Activated naive CD4-positive, alpha-beta T cell treated with anti-CD3 and anti-CD28 coated beads for 36 hours (primary cell): ENCODE results near the gene LOXL1. TPM values are rescaled to one million over a fixed set of nuclear protein-coding genes. Genes with fewer than 3 reads are reported as not detected.

Experiments
- CTCF ChIA-PET: fragments of 350-600 bp; sonication (Branson Sonifier 250); formaldehyde crosslinking; loops from one replicate; lab custom pipeline; 2021; ENCODE audit warnings: antibody characterized with exemption; lab: Charles Lee
- DNase-seq: peaks from one replicate; pipeline ENCODE4 v3.0.0-alpha.2; 2020
- H3K27ac Mint-ChIP-seq: one replicate; pipeline ENCODE4 v1.8.0; 2021; ENCODE audit warnings: mild to moderate bottlenecking, mixed read lengths
- H3K27me3 Mint-ChIP-seq: one replicate; pipeline ENCODE4 v1.8.0; 2021; ENCODE audit warnings: low read depth, mixed read lengths
- H3K36me3 Mint-ChIP-seq: one replicate; pipeline ENCODE4 v1.8.0; 2021; ENCODE audit warnings: low read depth, mixed read lengths
- H3K4me1 Mint-ChIP-seq: one replicate; pipeline ENCODE4 v1.8.0; 2021; ENCODE audit warnings: low read depth, mixed read lengths
- H3K4me3 Mint-ChIP-seq: one replicate; pipeline ENCODE4 v1.8.0; 2021; ENCODE audit warnings: mild to moderate bottlenecking, moderate library complexity, mixed read lengths
- H3K9me3 Mint-ChIP-seq: one replicate; pipeline ENCODE4 v1.8.0; 2021; ENCODE audit warnings: mixed read lengths
- intact Hi-C: fragments of 100-400 bp; cut with micrococcal nuclease; formaldehyde crosslinking; loops from one replicate; pipeline ENCODE4 v1.15.1; 2023
- total RNA-seq, 2 experiments: library from RNA; stranded (reverse); gene quantifications; one replicate each; pipeline ENCODE4 v1.2.3, GENCODE V29; 2021

Gene LOXL1
- total RNA-seq, 2 experiments from 2014 or later: 0.25 to 0.55 TPM

DNA sequence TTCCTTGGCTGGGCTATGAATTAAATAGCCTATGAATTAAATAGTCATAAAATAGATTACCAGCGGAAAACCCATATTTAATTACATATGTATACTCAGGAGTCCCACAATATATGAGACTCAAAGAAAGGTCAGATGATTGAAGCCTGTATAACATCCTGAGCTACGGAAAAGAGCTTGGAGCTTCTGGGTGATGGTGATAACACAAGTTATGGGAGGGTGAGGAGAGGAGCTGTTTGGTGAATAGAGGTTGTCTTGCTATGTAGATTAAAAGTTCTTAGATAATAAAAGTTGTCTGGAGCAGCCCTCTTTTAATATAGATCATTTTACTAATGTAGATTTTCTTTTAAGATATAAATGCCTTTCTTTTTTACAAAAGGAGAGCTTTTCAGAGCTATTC, 70.0 kb downstream of the LOXL1 start:
- DNase-seq: no peak
- CTCF ChIA-PET: interaction anchor here (1.1 to 5.2 kb wide), 3 partner anchors 10 to 27 kb away, joined by 3 to 54 read pairs (median 10); no protein-coding TSS in a partner anchor
- H3K9me3 Mint-ChIP-seq: no peaks in the 10 kb centered on the region
- peaks cover 13% of the 10 kb centered on the region for H3K36me3 Mint-ChIP-seq
- H3K4me3 Mint-ChIP-seq: peak overlapping the region; percentile 95
- peak overlapping the region; percentile 96 for H3K27ac Mint-ChIP-seq
- intact Hi-C loops: loop anchor here (10.0 kb wide), 1 partner anchor 1771 kb away; no protein-coding TSS in a partner anchor
- peaks cover 56% of the 10 kb centered on the region for H3K4me1 Mint-ChIP-seq
- no peaks in the 10 kb centered on the region for H3K27me3 Mint-ChIP-seq

DNA sequence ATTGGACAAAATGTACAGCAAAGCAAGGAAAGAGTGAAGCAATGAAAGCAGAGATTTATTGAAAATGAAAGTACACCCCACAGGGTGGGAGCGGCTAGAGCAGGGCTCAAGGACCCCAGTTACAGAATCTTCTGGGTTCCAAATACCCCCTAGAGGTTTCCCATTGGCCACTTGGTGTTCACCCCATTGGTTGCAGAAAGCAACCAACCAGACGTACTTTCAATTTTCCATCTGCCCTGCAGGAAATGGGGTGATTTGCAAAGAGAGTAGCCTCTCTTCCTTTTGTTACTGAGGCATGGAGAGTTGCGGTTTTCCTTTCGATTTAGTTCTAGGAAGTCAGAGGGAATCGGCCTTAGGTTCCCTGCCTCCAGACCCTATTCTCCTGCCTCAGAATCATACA, 70.7 kb downstream of the LOXL1 start:
- peaks cover 55% of the 10 kb centered on the region for H3K4me1 Mint-ChIP-seq
- intact Hi-C loops: loop anchor here (1.0 to 10.0 kb wide), 2 partner anchors 10 to 1772 kb away; no protein-coding TSS in a partner anchor
- DNase-seq: peak; percentile 44
- CTCF ChIA-PET: interaction anchor here (1.1 to 5.2 kb wide), 3 partner anchors 10 to 28 kb away, joined by 3 to 54 read pairs (median 10); no protein-coding TSS in a partner anchor
- no peaks in the 10 kb centered on the region for H3K27me3 Mint-ChIP-seq
- H3K36me3 Mint-ChIP-seq: peaks cover 13% of the 10 kb centered on the region
- peak overlapping the region; percentile 69 for H3K27ac Mint-ChIP-seq
- no peaks in the 10 kb centered on the region for H3K9me3 Mint-ChIP-seq
- H3K4me3 Mint-ChIP-seq: peak overlapping the region; percentile 95

- H3K27me3 Mint-ChIP-seq: no peaks in the 10 kb centered on the region
- peaks cover 17% of the 10 kb centered on the region for H3K36me3 Mint-ChIP-seq
- CTCF ChIA-PET: no interaction called here
- peaks cover 49% of the 10 kb centered on the region for H3K4me1 Mint-ChIP-seq
- H3K4me3 Mint-ChIP-seq: no peak overlapping the region
- intact Hi-C loops: loop anchor here (1.0 to 10.0 kb wide), 2 partner anchors 9 to 1773 kb away; no protein-coding TSS in a partner anchor
- no peak for DNase-seq
- no peak overlapping the region for H3K27ac Mint-ChIP-seq
- H3K9me3 Mint-ChIP-seq: no peaks in the 10 kb centered on the region
Measured at GRCh38 chr15:73997986-73998385, 71.7 kb downstream of the LOXL1 start.

Other genes with a start within 250 kb of the LOXL1 start
- 1 to 10 TPM; 1.2 to 1.3 TPM for gene CD276, start 242.1 kb upstream of the LOXL1 start, total RNA-seq
- not detected for gene INSYN1, start 173.1 kb upstream of the LOXL1 start, total RNA-seq
- not detected for gene TBC1D21, start 52.9 kb upstream of the LOXL1 start, total RNA-seq
- 1 to 10 TPM; 8.7 to 9.5 TPM for gene STOML1, start 65.8 kb downstream of the LOXL1 start, total RNA-seq
- 10 to 100 TPM; 69.6 to 70.2 TPM for gene PML, start 68.3 kb downstream of the LOXL1 start, total RNA-seq
- gene GOLGA6A, start 156.1 kb downstream of the LOXL1 start, total RNA-seq: under 1 TPM; 0.14 to 0.84 TPM
- not detected for gene ISLR2, start 204.1 kb downstream of the LOXL1 start, total RNA-seq
- gene ISLR, start 247.2 kb downstream of the LOXL1 start, total RNA-seq: not detected